HG02642 (cell line): ENCODE measurements around the gene APC2.

Source experiments
- ATAC-seq: cut with Tn5 transposase; IDR thresholded peaks from one replicate; pipeline ENCODE4 v1.9.1; 2021; ENCODE audit warnings: mild to moderate bottlenecking; ENCODE audit not compliant: unreplicated experiment, poor library complexity

Gene APC2

DNA sequence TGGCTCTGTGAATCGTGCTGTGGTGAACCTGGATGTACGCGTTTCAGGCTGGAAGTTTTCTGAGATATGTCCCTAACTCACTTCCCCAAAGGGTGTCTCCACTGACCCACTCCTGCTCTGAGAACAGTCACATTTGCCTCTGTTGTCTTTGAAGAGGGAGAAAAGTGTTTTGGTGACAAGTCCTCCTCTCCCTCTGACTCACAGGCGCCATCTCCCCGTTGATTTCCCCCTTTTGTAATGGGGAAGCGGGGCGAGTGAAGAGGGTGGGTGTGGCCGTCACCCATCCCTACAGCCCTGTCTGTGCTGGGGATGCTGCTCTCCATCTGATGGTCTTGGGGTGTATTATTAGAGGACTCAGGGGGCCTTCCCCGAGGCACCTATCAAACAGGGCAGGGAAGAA is 9.6 kb downstream of the APC2 start:
- no peak for ATAC-seq

DNA sequence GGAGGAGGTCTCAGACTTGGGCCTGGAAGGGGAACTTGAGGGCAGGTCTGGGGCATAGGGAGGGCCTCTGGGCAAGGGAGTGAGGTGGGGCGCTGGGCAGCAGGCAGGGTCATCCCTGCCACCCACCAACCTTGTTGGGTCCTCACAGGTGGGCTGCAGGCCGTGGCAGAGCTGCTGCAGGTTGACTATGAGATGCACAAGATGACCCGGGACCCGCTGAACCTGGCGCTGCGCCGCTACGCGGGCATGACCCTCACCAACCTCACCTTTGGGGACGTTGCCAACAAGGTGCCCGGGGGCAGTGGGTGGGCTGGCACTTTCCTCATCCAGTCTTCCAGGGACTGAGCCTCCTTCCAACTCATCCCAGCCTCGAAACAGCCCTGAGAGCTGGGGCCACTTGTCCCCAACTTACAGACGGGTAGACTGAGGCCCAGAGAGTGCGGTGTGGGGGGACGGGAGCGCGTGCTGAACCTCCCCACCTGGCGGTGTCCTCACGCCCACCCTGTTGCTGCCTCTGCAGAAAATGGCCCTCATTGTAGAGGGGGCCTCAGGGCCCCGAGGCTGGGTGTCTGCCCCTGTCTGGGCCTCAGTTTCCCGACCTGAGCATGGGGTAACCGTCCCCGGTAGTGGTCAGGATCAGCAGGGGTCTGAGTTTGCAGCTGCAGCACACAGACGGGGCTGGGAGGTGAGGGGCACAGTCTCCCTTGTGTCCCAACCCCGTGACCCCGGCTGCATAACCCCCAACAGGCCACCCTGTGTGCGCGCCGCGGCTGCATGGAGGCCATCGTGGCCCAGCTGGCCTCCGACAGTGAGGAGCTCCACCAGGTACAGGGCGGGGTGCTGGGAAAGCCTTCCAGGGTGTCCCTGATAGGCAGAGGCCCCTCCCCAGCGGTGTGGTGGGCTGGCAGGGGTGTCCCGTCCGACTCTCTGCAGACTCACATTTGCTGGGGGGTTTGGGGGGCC is 10.4 kb downstream of the APC2 start:
- no peak for ATAC-seq

DNA sequence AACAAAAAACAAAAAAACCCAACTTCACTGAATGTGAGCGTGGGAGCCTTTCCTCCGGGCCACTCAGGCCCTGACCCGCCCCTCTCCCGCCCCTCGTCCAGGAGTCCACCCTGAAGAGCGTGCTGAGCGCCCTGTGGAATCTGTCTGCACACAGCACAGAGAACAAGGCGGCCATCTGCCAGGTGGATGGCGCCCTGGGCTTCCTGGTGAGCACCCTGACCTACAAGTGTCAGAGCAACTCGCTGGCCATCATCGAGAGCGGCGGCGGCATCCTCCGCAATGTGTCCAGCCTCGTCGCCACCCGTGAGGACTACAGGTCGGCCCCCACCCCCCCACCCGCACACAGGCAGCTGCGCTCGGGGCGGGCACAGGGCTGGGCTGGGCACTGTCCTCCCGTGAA is 11.9 kb downstream of the APC2 start:
- no peak for ATAC-seq

- no peak for ATAC-seq
Observed at GRCh38 chr19:1465191-1466016, 15.5 kb downstream of the APC2 start.

DNA sequence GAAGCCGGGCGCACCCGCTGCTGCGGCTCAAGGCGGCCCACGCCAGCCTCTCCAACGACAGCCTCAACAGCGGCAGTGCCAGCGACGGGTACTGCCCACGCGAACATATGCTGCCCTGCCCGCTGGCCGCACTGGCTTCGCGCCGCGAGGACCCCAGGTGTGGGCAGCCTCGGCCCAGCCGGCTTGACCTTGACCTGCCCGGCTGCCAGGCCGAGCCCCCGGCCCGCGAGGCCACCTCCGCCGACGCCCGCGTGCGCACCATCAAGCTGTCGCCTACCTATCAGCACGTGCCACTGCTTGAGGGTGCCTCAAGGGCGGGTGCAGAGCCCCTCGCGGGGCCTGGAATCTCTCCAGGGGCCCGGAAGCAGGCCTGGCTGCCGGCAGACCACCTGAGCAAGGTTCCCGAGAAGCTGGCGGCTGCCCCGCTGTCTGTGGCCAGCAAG is 16.1 kb downstream of the APC2 start:
- no peak for ATAC-seq

DNA sequence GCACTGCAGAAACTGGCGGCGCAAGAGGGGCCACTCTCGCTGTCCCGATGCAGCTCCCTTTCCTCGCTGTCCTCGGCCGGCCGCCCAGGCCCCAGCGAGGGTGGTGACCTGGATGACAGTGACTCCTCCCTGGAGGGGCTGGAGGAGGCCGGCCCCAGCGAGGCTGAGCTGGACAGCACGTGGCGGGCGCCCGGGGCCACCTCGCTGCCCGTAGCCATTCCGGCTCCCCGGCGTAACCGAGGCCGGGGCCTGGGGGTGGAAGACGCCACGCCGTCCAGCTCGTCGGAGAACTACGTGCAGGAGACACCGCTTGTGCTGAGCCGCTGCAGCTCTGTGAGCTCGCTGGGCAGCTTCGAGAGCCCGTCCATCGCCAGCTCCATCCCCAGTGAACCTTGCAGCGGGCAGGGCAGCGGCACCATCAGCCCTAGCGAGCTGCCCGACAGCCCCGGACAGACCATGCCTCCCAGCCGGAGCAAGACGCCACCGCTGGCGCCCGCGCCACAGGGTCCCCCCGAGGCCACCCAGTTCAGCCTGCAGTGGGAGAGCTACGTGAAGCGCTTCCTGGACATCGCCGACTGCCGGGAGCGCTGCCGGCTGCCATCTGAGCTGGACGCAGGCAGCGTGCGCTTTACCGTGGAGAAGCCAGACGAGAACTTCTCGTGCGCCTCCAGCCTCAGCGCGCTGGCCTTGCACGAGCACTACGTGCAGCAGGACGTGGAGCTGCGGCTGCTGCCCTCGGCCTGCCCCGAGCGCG is 16.7 kb downstream of the APC2 start:
- ATAC-seq: no peak

DNA sequence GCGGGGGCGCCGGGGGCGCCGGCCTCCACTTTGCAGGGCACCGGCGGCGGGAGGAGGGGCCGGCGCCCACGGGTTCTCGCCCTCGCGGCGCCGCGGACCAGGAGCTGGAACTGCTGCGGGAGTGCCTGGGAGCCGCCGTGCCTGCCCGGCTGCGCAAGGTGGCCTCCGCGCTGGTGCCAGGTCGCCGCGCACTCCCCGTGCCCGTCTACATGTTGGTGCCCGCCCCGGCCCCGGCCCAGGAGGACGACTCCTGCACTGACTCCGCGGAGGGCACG is 17.2 kb downstream of the APC2 start:
- no peak for ATAC-seq

GRCh38 chr19:1467490-1468273 is 17.8 kb downstream of the APC2 start:
- ATAC-seq: no peak

- no peak for ATAC-seq
Observed at GRCh38 chr19:1468274-1468820, 18.4 kb downstream of the APC2 start.

DNA sequence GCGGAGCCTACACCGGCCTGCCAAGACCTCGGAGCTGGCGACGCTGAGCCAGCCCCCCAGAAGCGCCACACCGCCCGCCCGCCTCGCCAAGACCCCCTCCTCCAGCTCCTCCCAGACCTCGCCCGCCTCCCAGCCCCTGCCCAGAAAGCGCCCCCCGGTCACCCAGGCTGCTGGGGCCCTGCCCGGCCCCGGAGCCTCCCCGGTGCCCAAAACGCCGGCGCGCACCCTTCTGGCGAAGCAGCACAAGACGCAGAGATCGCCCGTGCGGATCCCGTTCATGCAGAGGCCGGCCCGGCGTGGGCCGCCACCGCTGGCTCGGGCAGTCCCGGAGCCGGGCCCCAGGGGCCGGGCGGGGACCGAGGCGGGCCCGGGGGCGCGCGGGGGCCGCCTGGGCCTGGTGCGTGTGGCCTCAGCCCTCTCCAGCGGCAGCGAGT is 18.9 kb downstream of the APC2 start:
- no peak for ATAC-seq

- no peak for ATAC-seq
Observed at GRCh38 chr19:1469255-1470054, 19.5 kb downstream of the APC2 start.

DNA sequence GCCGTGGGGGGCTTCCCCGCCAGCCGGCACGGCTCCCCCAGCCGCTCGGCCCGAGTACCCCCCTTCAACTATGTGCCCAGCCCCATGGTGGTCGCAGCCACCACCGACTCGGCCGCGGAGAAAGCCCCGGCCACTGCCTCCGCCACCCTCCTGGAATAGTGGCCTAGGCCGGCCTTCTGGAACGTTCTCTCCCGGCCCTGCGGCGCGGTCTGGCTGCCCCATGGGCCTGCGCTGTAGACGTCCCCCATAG is 20.1 kb downstream of the APC2 start:
- no peak for ATAC-seq

- no peak for ATAC-seq
Observed at GRCh38 chr19:1470305-1471009, 20.5 kb downstream of the APC2 start.

DNA sequence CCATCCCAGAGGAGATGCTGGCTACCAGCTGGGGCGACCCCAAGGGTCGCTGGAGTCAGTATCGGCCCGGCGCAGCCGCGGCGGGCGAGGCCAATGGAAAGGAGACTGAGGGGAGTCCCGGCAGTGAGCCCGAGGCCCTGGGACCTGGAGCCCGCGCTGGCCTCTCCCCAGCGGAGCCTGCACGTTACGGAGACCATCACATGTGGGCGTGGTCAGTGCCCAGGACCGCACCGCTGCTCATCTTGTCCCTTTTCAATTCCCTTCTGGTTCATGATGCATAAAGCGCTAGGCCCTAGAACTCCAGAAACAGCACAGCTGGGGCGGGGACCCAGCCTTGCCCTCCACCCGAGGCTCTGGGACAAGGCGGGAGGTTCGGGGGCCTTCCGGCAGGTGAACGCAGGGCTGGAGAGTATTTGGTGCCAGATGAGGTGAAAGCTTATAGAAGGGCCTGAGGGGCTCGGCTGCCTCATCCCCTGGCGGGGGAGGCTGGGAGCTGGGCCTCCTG is 21.1 kb downstream of the APC2 start:
- ATAC-seq: no peak

GRCh38 chr19:1471515-1472160 is 21.7 kb downstream of the APC2 start:
- ATAC-seq: no peak

DNA sequence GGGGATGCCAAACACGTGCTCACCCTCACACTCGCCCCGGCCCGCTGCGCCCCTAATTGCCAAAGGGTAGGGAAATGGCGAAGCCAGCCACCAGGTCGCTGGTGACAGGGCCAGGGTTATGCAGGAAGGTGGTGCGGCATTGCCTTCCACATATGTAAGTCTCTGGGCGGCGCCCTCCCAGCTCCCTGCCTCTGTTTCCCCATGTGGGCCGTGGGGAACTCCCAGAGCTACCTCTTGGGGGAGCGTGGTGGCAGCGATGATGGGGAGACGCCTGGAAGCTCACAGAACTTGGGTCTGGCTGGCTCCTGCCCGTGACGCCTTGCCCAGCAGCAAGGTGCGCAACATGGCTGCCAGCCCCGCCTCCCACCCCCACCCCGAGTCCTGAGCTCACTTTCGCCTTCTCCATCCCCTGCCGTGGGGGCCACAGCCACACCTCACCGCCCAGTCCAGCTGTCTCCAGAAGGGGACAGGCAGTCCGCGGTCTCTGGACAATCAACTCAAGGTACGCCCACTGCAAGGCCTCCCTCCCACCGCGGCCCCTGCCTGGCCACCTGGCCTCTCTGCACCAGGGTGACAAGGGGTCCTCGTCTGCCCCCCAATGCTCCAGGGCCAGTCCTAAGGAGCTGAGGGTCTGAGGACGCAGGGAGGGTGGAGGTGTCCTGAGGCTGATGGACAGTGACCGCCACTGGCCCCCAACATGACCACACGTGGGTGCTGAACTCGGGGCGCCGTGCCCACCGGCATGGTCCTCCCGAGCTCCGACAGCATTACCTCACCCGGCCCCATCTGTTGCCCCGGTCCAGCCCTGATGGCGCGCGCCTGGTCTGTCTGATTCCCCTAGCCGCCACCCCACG is 22.5 kb downstream of the APC2 start:
- no peak for ATAC-seq
